IPS-18c (cell line): Measurements from ENCODE around the gene SNRNP35.
"Not testable (repeated sequence)": the region's sequence is repeated elsewhere in the genome, so short reads cannot be mapped to it uniquely, and the experiment has no call there.

Experiments used
- H3K4me3 ChIP-seq: 2 replicates; pipeline ENCODE4 v1.7.0; 2013; ENCODE audit warnings: low read depth, mild to moderate bottlenecking, low read length, moderate library complexity; ENCODE audit not compliant: insufficient read depth
- H3K9me3 ChIP-seq: one replicate; pipeline ENCODE4 v1.6.1; 2013; ENCODE audit warnings: mild to moderate bottlenecking, low read length, moderate library complexity; ENCODE audit not compliant: control insufficient read depth, insufficient read depth

SNRNP35 gene

GRCh38 chr12:123478069-123478468 is 20.1 kb downstream of the SNRNP35 start:
- Histone ChIP-seq H3K9me3 (no peaks in the 10 kb centered on the region), H3K4me3 (no peak overlapping the region)

GRCh38 chr12:123478762-123479161 is 20.8 kb downstream of the SNRNP35 start:
- Histone ChIP-seq H3K4me3 (no peak overlapping the region), H3K9me3 (no peaks in the 10 kb centered on the region)

GRCh38 chr12:123479442-123480180 is 21.7 kb downstream of the SNRNP35 start:
- Histone ChIP-seq H3K4me3 (no peak overlapping the region), H3K9me3 (no peaks in the 10 kb centered on the region)

GRCh38 chr12:123481251-123481650 is 23.3 kb downstream of the SNRNP35 start:
- H3K4me3 ChIP-seq, result not testable (repeated sequence)

GRCh38 chr12:123482876-123483275 is 24.9 kb downstream of the SNRNP35 start:
- Histone ChIP-seq H3K4me3 (no peak overlapping the region), H3K9me3 (no peaks in the 10 kb centered on the region)

More at GRCh38 chr12:123481251-123481650, 23.3 kb downstream of the SNRNP35 start:
- not testable (repeated sequence) for H3K9me3 ChIP-seq

- H3K9me3 ChIP-seq, result no peaks in the 10 kb centered on the region
- H3K4me3 ChIP-seq, result no peak overlapping the region
Measured at GRCh38 chr12:123483602-123484248, 25.8 kb downstream of the SNRNP35 start.

- H3K9me3 ChIP-seq, result no peaks in the 10 kb centered on the region
- no peak overlapping the region for H3K4me3 ChIP-seq
Measured at GRCh38 chr12:123485756-123486155, 27.8 kb downstream of the SNRNP35 start.

GRCh38 chr12:123487428-123487827 is 29.5 kb downstream of the SNRNP35 start:
- H3K4me3 ChIP-seq, result no peak overlapping the region
- H3K9me3 ChIP-seq, result no peaks in the 10 kb centered on the region

GRCh38 chr12:123488539-123489230 is 30.7 kb downstream of the SNRNP35 start:
- Histone ChIP-seq H3K9me3 (no peaks in the 10 kb centered on the region), H3K4me3 (no peak overlapping the region)

- H3K4me3 ChIP-seq, result no peak overlapping the region
- H3K9me3 ChIP-seq, result no peaks in the 10 kb centered on the region
Measured at GRCh38 chr12:123489580-123489979, 31.6 kb downstream of the SNRNP35 start.

GRCh38 chr12:123490089-123490488 is 32.1 kb downstream of the SNRNP35 start:
- Histone ChIP-seq H3K4me3 (no peak overlapping the region), H3K9me3 (no peaks in the 10 kb centered on the region)

GRCh38 chr12:123491056-123491455 is 33.1 kb downstream of the SNRNP35 start:
- Histone ChIP-seq H3K4me3 (no peak overlapping the region), H3K9me3 (no peaks in the 10 kb centered on the region)

GRCh38 chr12:123491481-123491880 is 33.5 kb downstream of the SNRNP35 start:
- Histone ChIP-seq H3K4me3 (no peak overlapping the region), H3K9me3 (no peaks in the 10 kb centered on the region)

- not testable (repeated sequence) for H3K4me3 ChIP-seq, H3K9me3 ChIP-seq
Measured at GRCh38 chr12:123492339-123493039, 34.5 kb downstream of the SNRNP35 start.

GRCh38 chr12:123494124-123494851 is 36.3 kb downstream of the SNRNP35 start:
- no peak overlapping the region for H3K4me3 ChIP-seq
- no peaks in the 10 kb centered on the region for H3K9me3 ChIP-seq

GRCh38 chr12:123497065-123497464 is 39.1 kb downstream of the SNRNP35 start:
- H3K4me3 ChIP-seq, result no peak overlapping the region
- no peaks in the 10 kb centered on the region for H3K9me3 ChIP-seq
